K562 treated with DMSO at 1 percent for 12 hours (cell line): ENCODE results near the gene PREP. TPM values are rescaled to one million over a fixed set of nuclear protein-coding genes. Genes with fewer than 3 reads are reported as not detected.

ENCODE experiments used
- total RNA-seq: library from RNA; unstranded; fragments of 300-600 nt; gene quantifications from 2 replicates; pipeline ENCODE4 v1.2.3, GENCODE V29; 2022; ENCODE audit not compliant: insufficient read depth

PREP gene
- total RNA-seq = 16.6 and 38.2 TPM in 2 replicates

DNA sequence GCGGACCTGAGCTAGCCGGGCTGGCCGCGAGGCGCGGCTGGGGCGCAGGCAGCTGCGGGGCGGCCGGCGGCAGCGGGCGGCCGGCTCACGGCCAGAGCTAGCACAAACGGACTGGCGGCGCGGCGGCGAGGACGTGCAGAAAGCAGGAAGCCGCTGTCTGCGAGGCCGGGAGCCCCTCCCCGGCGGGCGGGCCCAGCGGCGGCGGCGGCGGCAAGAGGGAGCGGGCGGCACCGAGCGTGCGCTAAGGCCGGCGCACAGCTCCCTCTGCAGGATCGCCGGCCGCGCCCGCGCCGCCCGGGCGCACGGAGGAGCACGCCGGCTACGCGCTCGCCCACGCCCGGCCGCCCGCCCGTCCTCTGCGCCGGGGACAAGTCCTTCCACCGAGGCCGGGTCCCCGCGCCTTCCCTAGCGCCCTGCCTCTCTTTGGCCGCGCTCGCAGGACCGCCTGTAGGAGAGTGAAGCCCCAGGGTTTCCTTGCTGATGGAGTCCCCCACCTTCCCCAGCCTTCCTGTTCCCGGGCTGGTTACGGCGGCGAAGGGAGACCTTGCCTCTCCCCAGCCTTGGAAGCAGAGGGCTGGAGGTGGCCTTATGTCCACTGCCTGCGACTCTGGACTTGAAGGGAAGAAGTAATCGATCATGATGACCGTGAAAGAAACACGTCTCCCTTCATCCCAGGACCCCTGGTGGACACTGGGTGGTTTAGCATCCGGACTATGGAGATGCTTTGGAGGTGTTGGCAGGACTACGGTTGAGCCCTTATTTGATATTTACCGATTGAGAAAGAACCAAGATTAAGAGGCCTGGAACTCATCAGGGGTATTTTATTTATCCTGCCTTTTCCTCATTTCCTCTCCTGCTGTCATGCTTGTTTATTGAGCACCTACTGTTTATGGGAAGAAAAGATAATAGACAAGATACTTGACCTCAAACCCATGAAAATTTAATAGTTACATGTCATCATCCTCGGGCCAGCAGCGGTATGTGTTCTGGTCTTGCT lies at the start of gene PREP:
Gene PREP (minus strand): TSS at position 144 of the 997 bp plus-strand sequence. CDS start 191 bp downstream, outside the sequence.

Other genes starting within 250 kb of the PREP start
- 3.1 and 7.8 TPM in 2 replicates for gene POPDC3, start 223.1 kb downstream of the PREP start, total RNA-seq